Aorta (tissue), 5 donors: ENCODE results near the gene MAP7. TPM values are rescaled to one million over a fixed set of nuclear protein-coding genes. Genes with fewer than 3 reads are reported as not detected.

Experiments
- ATAC-seq: fragments of 200-7000 bp; cut with Tn5 transposase; one replicate; pipeline ENCODE4 v1.9.1; 2022; ENCODE audit warnings: moderate library complexity; ENCODE audit not compliant: low FRiP score
- DNase-seq, 2 donors: peaks; one replicate each; pipeline ENCODE4 v3.0.0-alpha.2; 2020
- H3K27ac ChIP-seq, 2 donors: one replicate each; pipeline ENCODE4 v1.5.1; 2013; ENCODE audit warnings: low read length in 2 of 2, mild to moderate bottlenecking in 2 of 2, moderate library complexity in 2 of 2, control low read depth in 1 of 2, inconsistent platforms in 1 of 2, low read depth in 1 of 2
- H3K27me3 ChIP-seq, 2 donors: one replicate each; pipeline ENCODE4 v1.6.1; 2013; ENCODE audit warnings: control low read depth in 1 of 2, low read length in 1 of 2, mild to moderate bottlenecking in 1 of 2, moderate library complexity in 1 of 2; ENCODE audit not compliant: insufficient read depth in 2 of 2, control insufficient read depth in 1 of 2
- H3K36me3 ChIP-seq, 2 donors: one replicate each; pipeline ENCODE4 v1.6.1; 2013; ENCODE audit warnings: control low read depth in 1 of 2, low read length in 1 of 2, mild to moderate bottlenecking in 1 of 2; ENCODE audit not compliant: insufficient read depth in 2 of 2, control insufficient read depth in 1 of 2
- H3K4me1 ChIP-seq, 2 donors: one replicate each; pipeline ENCODE4 v1.6.1; 2013; ENCODE audit warnings: low read length in 2 of 2, control low read depth in 1 of 2, mild to moderate bottlenecking in 1 of 2, moderate library complexity in 1 of 2; ENCODE audit not compliant: insufficient read depth in 2 of 2, control insufficient read depth in 1 of 2
- H3K4me3 ChIP-seq, 2 donors: one replicate each; pipeline ENCODE4 v1.5.1; 2013; ENCODE audit warnings: low read length in 2 of 2, control low read depth in 1 of 2, mild to moderate bottlenecking in 1 of 2
- H3K9me3 ChIP-seq: one replicate; pipeline ENCODE4 v1.6.1; 2013; ENCODE audit warnings: mild to moderate bottlenecking, low read length; ENCODE audit not compliant: control insufficient read depth
- WGBS, 2 donors: extraction: QIAGEN DNeasy Blood & Tissue Kit; methylation state at CpG; one replicate each; pipeline ENCODE4 v1.1.7; 2013; 5-methylcytosine and 5-hydroxymethylcytosine counted together
- intact Hi-C, 2 donors: fragments of 100-400 bp; cut with DNase I; formaldehyde crosslinking; loops; one replicate each; pipeline versions ENCODE4 v1.14.2 to v1.15.0; 2022
- polyA plus RNA-seq, 2 donors: library from polyadenylated mRNA; stranded (reverse); fragments of 200-250 nt; gene quantifications; one replicate each; pipeline ENCODE4 v1.2.3, GENCODE V29; 2013
- total RNA-seq, 2 donors: library from RNA; stranded (reverse); fragmentation: NEBNext Ultra II Directional; extraction: Animal tissue kit (Norgen Biotek cat#: 25700); gene quantifications; one replicate each; pipeline ENCODE4 v1.2.1, GENCODE V29; 2021
- donor health status: healthy with polysubstance abuse.
- donor health status: Bipolar disorder and iron deficiency.
- donor health status: DM: no; HTN: no; CAD: no.
- donor health status: DM: no; HTN: no; CAD: no.
- donor health status: DM: yes; HTN: yes; CAD: no.

Gene MAP7
- total and polyA plus RNA-seq, 4 donors, result 2.5 to 5.3 (median 3.3) TPM

DNA sequence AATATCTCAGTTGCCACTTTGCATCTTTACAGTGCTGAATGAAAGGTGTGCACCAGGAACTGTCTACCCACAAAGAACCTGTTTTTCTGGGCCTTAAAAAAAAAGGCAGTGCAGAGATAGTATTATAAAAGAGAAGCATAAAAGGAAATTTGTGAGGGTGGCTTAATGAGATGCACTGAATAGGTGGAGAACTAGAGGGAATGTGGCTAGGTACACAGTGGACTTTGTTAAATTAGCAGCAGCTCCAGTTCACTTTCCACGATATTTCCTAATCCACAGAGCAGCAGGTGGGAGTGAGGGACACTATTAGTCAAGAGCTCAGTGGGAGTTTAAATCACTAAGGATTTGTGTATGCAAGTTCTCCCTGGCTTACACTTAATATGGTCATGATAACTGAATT is 38.8 kb downstream of the MAP7 start:
- DNase-seq (no peak), ATAC-seq (no peak)
- Histone ChIP-seq H3K4me1 (no peaks in the 10 kb centered on the region), H3K9me3 (no peaks in the 10 kb centered on the region), H3K36me3 (no peaks in the 10 kb centered on the region), H3K4me3 (no peak overlapping the region), H3K27ac (no peak overlapping the region), H3K27me3 (no peaks in the 10 kb centered on the region)
- WGBS, 2 donors, result 74 to 79% methylated on average over 1 of the region's 1 CpG
- intact Hi-C loops, result no loop called here

DNA sequence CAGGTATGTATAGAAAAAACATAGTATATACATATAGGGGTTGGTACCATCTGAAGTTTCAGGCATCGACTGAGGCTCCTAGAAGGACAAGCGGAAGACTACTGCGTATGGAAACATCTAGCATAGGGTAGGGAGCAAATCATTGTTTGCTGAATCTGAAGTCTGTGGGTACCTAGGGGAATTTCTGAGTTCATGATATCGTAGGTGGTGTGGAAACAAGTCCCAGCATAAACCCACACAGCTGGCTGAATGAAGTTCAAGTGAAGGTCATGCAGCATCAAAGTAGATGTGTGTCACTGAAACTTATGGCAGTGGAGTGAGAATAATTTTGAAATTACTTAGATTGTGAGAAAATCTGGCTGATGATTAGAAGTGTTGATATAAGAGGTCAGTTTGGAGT is 39.4 kb downstream of the MAP7 start:
- DNase-seq (no peak), ATAC-seq (no peak)
- Histone ChIP-seq H3K27me3 (no peaks in the 10 kb centered on the region), H3K9me3 (no peaks in the 10 kb centered on the region), H3K4me1 (no peaks in the 10 kb centered on the region), H3K36me3 (no peaks in the 10 kb centered on the region), H3K4me3 (no peak overlapping the region), H3K27ac (no peak overlapping the region)
- intact Hi-C loops, result no loop called here
- 82 to 93% methylated on average over 4 of the region's 4 CpGs for WGBS, 2 donors

DNA sequence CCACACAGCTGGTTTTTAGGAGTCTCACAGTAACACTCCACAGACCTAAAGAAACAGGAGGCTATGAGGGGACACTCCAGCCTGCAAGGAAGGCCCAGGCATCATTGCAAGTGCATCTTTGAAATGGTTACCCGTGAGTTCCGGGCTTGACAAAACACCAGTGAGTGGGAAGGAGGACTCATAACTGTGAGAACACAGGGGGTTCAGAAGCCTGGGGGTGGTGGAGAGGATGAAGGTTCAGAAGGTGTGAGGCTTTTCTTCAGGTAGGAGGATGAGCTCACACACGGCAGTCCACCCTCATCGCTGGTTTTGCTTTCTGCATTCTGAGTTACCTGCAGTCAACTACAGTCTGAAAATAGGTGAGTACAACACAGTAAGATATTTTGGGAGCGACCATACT is 39.9 kb downstream of the MAP7 start:
- 95 to 97% methylated on average over 5 of the region's 5 CpGs for WGBS, 2 donors
- intact Hi-C loops, result no loop called here
- Histone ChIP-seq H3K27me3 (no peaks in the 10 kb centered on the region), H3K9me3 (no peaks in the 10 kb centered on the region), H3K4me3 (no peak overlapping the region), H3K4me1 (no peaks in the 10 kb centered on the region), H3K36me3 (no peaks in the 10 kb centered on the region), H3K27ac (no peak overlapping the region)
- ATAC-seq (no peak), DNase-seq (no peak)

DNA sequence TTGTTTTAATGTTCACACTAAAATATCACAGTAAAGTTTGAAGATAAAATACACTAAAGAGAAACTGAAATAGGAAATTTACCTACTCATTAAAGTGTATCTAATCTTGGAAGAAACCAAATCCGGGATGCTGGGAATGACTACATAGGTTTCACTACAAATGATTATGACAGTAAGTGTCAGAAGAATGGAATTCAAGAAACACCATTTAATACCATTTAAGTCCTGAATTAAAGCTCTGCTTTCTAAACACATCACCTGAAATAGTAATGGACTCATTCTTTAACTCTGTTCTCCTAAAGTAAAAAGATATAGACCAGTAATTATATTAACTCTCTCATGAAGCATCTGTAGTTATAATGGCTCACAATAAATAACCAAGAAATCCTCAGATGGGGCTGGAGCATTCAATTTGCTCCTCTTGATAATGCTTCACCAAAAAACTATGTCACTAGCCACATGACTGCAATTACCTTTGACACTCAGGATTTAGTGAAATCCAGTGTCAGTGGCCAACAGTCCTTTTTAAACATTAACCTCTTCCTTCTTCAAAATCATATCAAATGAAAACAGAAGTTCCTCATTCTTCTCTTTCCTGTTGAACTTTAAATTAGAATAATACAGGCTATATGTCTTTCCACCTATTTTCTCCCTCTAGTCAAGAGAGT is 41.4 kb downstream of the MAP7 start:
- no peaks in the 10 kb centered on the region for H3K9me3 ChIP-seq
- 68 to 74% methylated on average over 1 of the region's 1 CpG for WGBS, 2 donors
- no peak overlapping the region for H3K27ac ChIP-seq
- H3K4me3 ChIP-seq, result no peak overlapping the region
- intact Hi-C loops, result no loop called here
- no peak for ATAC-seq
- no peak for DNase-seq
- H3K36me3 ChIP-seq, result no peaks in the 10 kb centered on the region
- no peaks in the 10 kb centered on the region for H3K27me3 ChIP-seq
- no peaks in the 10 kb centered on the region for H3K4me1 ChIP-seq

DNA sequence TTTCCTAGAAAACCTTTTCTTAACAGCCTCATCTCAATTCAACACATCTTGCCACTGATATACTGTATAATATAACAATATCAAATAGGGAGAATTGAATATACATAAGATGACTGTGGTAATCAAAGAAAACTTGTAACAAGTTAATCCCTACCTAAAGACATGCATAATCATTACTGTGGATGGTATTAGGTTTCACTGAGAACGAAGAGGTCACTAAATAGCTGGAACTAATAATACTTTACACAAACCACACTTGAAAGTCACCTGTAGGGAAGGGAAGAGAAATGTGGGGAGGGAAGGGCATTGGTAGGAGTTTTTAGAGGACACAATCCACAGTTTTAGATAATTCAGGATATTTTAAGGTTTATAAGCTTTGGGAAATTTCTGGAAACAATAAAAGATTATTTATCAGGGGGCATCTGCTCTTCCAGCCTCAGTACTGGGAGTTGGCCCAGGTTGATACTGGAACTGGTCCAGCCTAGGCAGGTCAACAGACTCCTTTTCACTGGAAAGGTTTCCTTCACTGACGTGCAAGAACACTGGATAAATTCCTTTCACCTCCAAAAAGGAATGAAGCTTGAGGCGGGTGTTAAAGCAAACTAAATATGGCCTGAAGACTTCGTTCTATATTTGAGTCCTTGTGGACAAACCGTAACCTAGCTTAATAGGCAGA is 44.0 kb downstream of the MAP7 start:
- Histone ChIP-seq H3K4me1 (no peaks in the 10 kb centered on the region), H3K9me3 (no peaks in the 10 kb centered on the region), H3K27ac (no peak overlapping the region), H3K4me3 (no peak overlapping the region), H3K27me3 (no peaks in the 10 kb centered on the region), H3K36me3 (no peaks in the 10 kb centered on the region)
- WGBS, 2 donors, result 70 to 74% methylated on average over 5 of the region's 5 CpGs
- ATAC-seq (no peak), DNase-seq (no peak)
- intact Hi-C loops, result no loop called here

DNA sequence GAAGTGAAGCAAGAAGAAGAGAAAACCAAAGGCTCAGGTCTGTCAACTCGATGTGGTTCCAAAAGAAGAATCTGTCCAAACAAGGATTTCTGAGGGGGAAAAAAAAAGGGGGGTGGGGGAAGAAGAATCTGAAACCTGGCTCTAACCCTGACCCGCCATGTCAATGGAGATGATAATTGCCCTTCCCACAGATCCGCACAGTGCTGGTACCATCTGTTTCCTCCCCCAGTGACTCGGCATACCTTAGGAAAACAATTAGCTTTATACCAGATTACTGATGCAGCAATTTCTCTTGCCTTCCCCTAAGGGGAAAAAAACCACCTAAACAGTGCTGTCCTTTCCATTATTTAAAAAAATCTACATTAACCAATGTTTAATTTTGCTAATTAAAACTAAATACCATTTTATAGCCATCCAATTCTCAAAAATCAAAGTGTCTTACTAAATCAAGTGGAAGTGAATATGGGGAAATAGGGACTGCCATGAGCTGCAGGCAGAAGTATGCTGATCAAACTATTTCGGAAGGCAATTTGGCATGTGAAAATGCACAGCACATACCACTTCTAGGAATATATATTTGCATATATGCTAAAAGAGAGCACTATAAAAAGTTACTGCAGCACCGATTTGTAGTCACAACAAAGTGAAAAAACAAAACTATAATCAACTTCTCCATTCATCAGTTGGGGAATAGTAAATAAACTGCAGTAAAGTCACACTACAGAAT is 46.8 kb downstream of the MAP7 start:
- Histone ChIP-seq H3K36me3 (no peaks in the 10 kb centered on the region), H3K4me1 (no peaks in the 10 kb centered on the region), H3K4me3 (no peak overlapping the region), H3K27me3 (no peaks in the 10 kb centered on the region), H3K27ac (no peak overlapping the region), H3K9me3 (no peaks in the 10 kb centered on the region)
- WGBS, 2 donors, result 77 to 79% methylated on average over 6 of the region's 6 CpGs
- DNase-seq (no peak), ATAC-seq (no peak)
- intact Hi-C loops, result no loop called here

DNA sequence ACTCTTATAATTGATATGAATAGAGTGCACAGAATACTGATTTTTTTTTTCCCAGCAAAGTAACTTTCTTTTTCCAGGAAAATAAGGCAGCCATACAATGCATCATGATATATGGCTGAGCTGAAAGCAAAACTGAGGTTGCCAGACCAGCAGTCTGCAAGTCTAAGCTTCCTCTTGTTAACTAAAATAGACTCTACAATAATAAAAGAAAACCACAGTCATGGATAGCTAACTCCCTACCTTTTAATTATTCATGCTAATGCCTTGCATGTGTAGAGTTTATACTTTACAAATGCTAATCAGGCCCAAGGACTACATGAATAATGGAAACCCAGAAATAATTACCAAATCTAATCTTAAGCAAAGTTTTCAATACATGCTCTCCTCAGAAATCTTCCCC is 47.4 kb downstream of the MAP7 start:
- Histone ChIP-seq H3K36me3 (no peaks in the 10 kb centered on the region), H3K27ac (no peak overlapping the region), H3K4me1 (no peaks in the 10 kb centered on the region), H3K27me3 (no peaks in the 10 kb centered on the region), H3K4me3 (no peak overlapping the region), H3K9me3 (no peaks in the 10 kb centered on the region)
- DNase-seq (no peak), ATAC-seq (no peak)
- intact Hi-C loops, result no loop called here

DNA sequence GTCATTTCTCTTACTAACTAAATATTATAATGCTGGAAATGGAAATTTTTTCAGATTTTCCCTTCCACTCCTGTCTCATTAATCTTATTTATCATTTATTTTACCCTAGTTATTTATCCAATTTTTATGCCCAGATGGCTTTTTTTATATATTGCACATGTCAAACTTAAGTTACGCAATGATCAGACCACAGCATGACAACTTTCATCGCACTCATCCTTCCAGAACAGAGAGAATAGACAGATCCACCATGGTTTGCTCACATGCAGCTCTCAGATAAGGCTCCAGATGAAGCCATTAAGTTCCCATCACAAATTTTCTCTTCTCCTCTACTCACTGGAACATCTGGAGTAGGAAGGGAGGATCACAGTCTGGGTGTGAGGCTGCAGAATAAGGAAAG is 48.7 kb downstream of the MAP7 start:
- no peaks in the 10 kb centered on the region for H3K36me3 ChIP-seq
- ATAC-seq (no peak), DNase-seq (no peak)
- intact Hi-C loops, result no loop called here
- no peaks in the 10 kb centered on the region for H3K27me3 ChIP-seq
- H3K9me3 ChIP-seq, result no peaks in the 10 kb centered on the region
- H3K27ac ChIP-seq, result no peak overlapping the region
- H3K4me3 ChIP-seq, result no peak overlapping the region
- WGBS, 2 donors, result 95 to 99% methylated on average over 2 of the region's 2 CpGs
- no peaks in the 10 kb centered on the region for H3K4me1 ChIP-seq

DNA sequence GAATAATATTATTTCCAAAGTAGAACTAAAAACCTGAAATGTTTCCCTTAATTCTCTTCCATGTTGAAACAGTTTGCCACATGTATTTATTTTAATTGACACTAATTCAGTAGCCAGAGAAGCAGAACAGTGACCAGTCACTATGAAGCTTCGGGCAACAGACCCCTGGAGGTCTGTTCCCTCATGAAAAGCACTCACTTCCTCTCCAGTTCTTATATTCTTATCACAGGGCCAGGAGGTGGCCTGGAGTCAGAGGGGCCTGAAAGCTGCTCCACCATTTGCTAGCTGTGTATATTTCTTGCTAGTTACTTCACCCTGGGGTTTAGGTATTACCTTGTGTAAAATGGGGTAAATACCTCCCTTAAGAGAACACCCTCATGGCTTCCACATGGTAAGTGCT is 49.1 kb downstream of the MAP7 start:
- Histone ChIP-seq H3K4me3 (no peak overlapping the region), H3K9me3 (no peaks in the 10 kb centered on the region), H3K27me3 (no peaks in the 10 kb centered on the region), H3K27ac (no peak overlapping the region), H3K4me1 (no peaks in the 10 kb centered on the region), H3K36me3 (no peaks in the 10 kb centered on the region)
- no peak for ATAC-seq
- 87 to 90% methylated on average over 1 of the region's 1 CpG for WGBS, 2 donors
- intact Hi-C loops, result no loop called here
- DNase-seq, result no peak
